Small intestine (tissue), 7 donors: ENCODE measurements around the gene SMCR8. TPM values are rescaled to one million over a fixed set of nuclear protein-coding genes. Genes with fewer than 3 reads are reported as not detected.
"Not testable (repeated sequence)": the region's sequence is repeated elsewhere in the genome, so short reads cannot be mapped to it uniquely, and the experiment has no call there.

Experiments used
- DNase-seq, 2 donors: peaks; one replicate each; pipeline versions ENCODE4 v3.0.0 to v3.0.0-alpha.2; 2013
- FAIRE-seq: peaks from 2 replicates; lab custom pipeline; 2012; peaks lifted over from hg19 to GRCh38; lab: Jason Lieb, UNC
- H3K27ac ChIP-seq, 3 donors: one replicate each; pipeline ENCODE4 v1.5.1; 2013; ENCODE audit warnings: low read length in 2 of 3, mild to moderate bottlenecking in 2 of 3, control low read depth in 1 of 3, inconsistent platforms in 1 of 3, low read depth in 1 of 3, moderate library complexity in 1 of 3
- H3K27me3 ChIP-seq, 3 donors: one replicate each; pipeline ENCODE4 v1.6.1; 2013; ENCODE audit warnings: low read length in 3 of 3, inconsistent platforms in 1 of 3; ENCODE audit not compliant: control insufficient read depth in 3 of 3, insufficient read depth in 3 of 3
- H3K36me3 ChIP-seq, 3 donors: one replicate each; pipeline ENCODE4 v1.6.1; 2013; ENCODE audit warnings: low read length in 3 of 3, inconsistent platforms in 1 of 3, low read depth in 1 of 3, mild to moderate bottlenecking in 1 of 3, moderate library complexity in 1 of 3; ENCODE audit not compliant: control insufficient read depth in 3 of 3, insufficient read depth in 2 of 3
- H3K4me1 ChIP-seq, 3 donors: one replicate each; pipeline ENCODE4 v1.6.1; 2013; ENCODE audit warnings: low read length in 2 of 3, inconsistent platforms in 1 of 3, low read depth in 1 of 3, mild to moderate bottlenecking in 1 of 3, moderate library complexity in 1 of 3; ENCODE audit not compliant: control insufficient read depth in 3 of 3, insufficient read depth in 2 of 3
- H3K4me3 ChIP-seq, 3 donors: one replicate each; pipeline ENCODE4 v1.5.1; 2013; ENCODE audit warnings: low read length in 3 of 3, control low read depth in 1 of 3, inconsistent platforms in 1 of 3, low read depth in 1 of 3, mild to moderate bottlenecking in 1 of 3, moderate library complexity in 1 of 3
- H3K9me3 ChIP-seq, 2 donors: one replicate each; pipeline ENCODE4 v1.6.1; 2013; ENCODE audit warnings: low read depth in 1 of 2, low read length in 1 of 2; ENCODE audit not compliant: control insufficient read depth in 2 of 2, insufficient read depth in 1 of 2
- WGBS, 3 donors: extraction: QIAGEN DNeasy Blood & Tissue Kit; methylation state at CpG; one replicate each; pipeline ENCODE4 v1.1.7; 2013; 5-methylcytosine and 5-hydroxymethylcytosine counted together
- polyA plus RNA-seq, 4 donors: library from polyadenylated mRNA; stranded (reverse) in 3 of 4; unstranded in 1 of 4; fragments of 200-250 nt in 3 of 4; fragments of 120-200 nt in 1 of 4; gene quantifications; one replicate each; pipeline versions ENCODE4 v1.2.1 to v1.2.3, GENCODE V29; 2013
- donor health status: healthy with polysubstance abuse.
- donor health status: control.
- donor health status: control.
- donor health status: Bipolar disorder and iron deficiency.
- donor health status: healthy.

SMCR8 gene
- polyA plus RNA-seq, 4 donors: 3.4 to 20.4 (median 6.6) TPM

- 91 to 100% (median 98%) methylated on average over 4 of the region's 4 CpGs for WGBS, 3 donors
- DNase-seq: no peak
- no peaks in the 10 kb centered on the region for H3K9me3 ChIP-seq
- no peaks in the 10 kb centered on the region for H3K27me3 ChIP-seq
- peaks cover 32 to 81% (median 35%) of the 10 kb centered on the region in 3 donors for H3K36me3 ChIP-seq
- no peak overlapping the region for H3K4me3 ChIP-seq
- no peak overlapping the region for H3K27ac ChIP-seq
- no peaks in the 10 kb centered on the region for H3K4me1 ChIP-seq
- no peak for FAIRE-seq
Observed at GRCh38 chr17:18280249-18280648, 34.8 kb upstream of the SMCR8 start.

- no peak overlapping the region for H3K27ac ChIP-seq
- H3K27me3 ChIP-seq: no peaks in the 10 kb centered on the region
- no peaks in the 10 kb centered on the region for H3K9me3 ChIP-seq
- 59 to 70% (median 59%) methylated on average over 5 of the region's 5 CpGs for WGBS, 3 donors
- no peak for FAIRE-seq
- no peaks in the 10 kb centered on the region for H3K4me1 ChIP-seq
- H3K36me3 ChIP-seq: peaks cover 34 to 81% (median 37%) of the 10 kb centered on the region in 3 donors
- no peak for DNase-seq
- H3K4me3 ChIP-seq: no peak overlapping the region
Observed at GRCh38 chr17:18280766-18281371, 34.2 kb upstream of the SMCR8 start.

- Histone ChIP-seq H3K36me3 (peaks cover 34 to 77% (median 34%) of the 10 kb centered on the region in 3 donors), H3K9me3 (no peaks in the 10 kb centered on the region), H3K4me3 (no peak overlapping the region), H3K27me3 (no peaks in the 10 kb centered on the region), H3K27ac (no peak overlapping the region), H3K4me1 (no peaks in the 10 kb centered on the region)
- DNase-seq (no peak), FAIRE-seq (no peak)
- 94 to 96% (median 96%) methylated on average over 6 of the region's 6 CpGs for WGBS, 3 donors
Observed at GRCh38 chr17:18281788-18282187, 33.3 kb upstream of the SMCR8 start.

- no peak for DNase-seq
- H3K27ac ChIP-seq: no peak overlapping the region
- H3K4me1 ChIP-seq: no peaks in the 10 kb centered on the region
- 96 to 98% (median 97%) methylated on average over 11 of the region's 11 CpGs for WGBS, 3 donors
- no peaks in the 10 kb centered on the region for H3K9me3 ChIP-seq
- no peaks in the 10 kb centered on the region for H3K27me3 ChIP-seq
- peaks cover 27 to 74% (median 30%) of the 10 kb centered on the region in 3 donors for H3K36me3 ChIP-seq
- FAIRE-seq: no peak
- no peak overlapping the region for H3K4me3 ChIP-seq
Observed at GRCh38 chr17:18285296-18285695, 29.8 kb upstream of the SMCR8 start.

GRCh38 chr17:18291718-18292540 is 23.2 kb upstream of the SMCR8 start:
- 94 to 95% (median 94%) methylated on average over 15 of the region's 15 CpGs for WGBS, 3 donors
- no peak for FAIRE-seq

GRCh38 chr17:18298061-18298460 is 17.0 kb upstream of the SMCR8 start:
- WGBS, 3 donors: 93 to 94% methylated on average over 6 to 30 of the region's 30 CpGs; no CpG with 5 or more reads in 1 of the 3 donors
- FAIRE-seq, H3K27ac ChIP-seq, H3K27me3 ChIP-seq, H3K9me3 ChIP-seq, DNase-seq, H3K4me1 ChIP-seq, H3K4me3 ChIP-seq: not testable (repeated sequence)
- peaks cover 11 to 53% (median 17%) of the 10 kb centered on the region in 3 donors for H3K36me3 ChIP-seq

More at GRCh38 chr17:18291718-18292540, 23.2 kb upstream of the SMCR8 start:
- H3K4me3 ChIP-seq: no peak overlapping the region
- H3K27ac ChIP-seq: no peak overlapping the region
- H3K9me3 ChIP-seq: no peaks in the 10 kb centered on the region
- H3K4me1 ChIP-seq: no peaks in the 10 kb centered on the region
- no peaks in the 10 kb centered on the region for H3K27me3 ChIP-seq
- DNase-seq: no peak
- peaks cover 17 to 78% (median 21%) of the 10 kb centered on the region in 3 donors for H3K36me3 ChIP-seq

- Histone ChIP-seq H3K9me3 (no peaks in the 10 kb centered on the region), H3K27me3 (no peaks in the 10 kb centered on the region), H3K27ac (no peak overlapping the region), H3K4me1 (no peaks in the 10 kb centered on the region), H3K36me3 (peaks cover 10 to 49% (median 21%) of the 10 kb centered on the region in 3 donors), H3K4me3 (no peak overlapping the region)
- FAIRE-seq (no peak), DNase-seq (no peak)
- whole genome bisulfite sequencing, 3 donors: 79 to 87% (median 82%) methylated on average over 8 of the region's 8 CpGs
Observed at GRCh38 chr17:18300725-18301480, 14.2 kb upstream of the SMCR8 start.

- not testable (repeated sequence) for FAIRE-seq, H3K27ac ChIP-seq, H3K27me3 ChIP-seq, DNase-seq, H3K4me3 ChIP-seq, H3K4me1 ChIP-seq, H3K9me3 ChIP-seq
- 82 to 90% (median 90%) methylated on average over 13 of the region's 13 CpGs for WGBS, 3 donors
- peaks cover 16 to 55% (median 29%) of the 10 kb centered on the region in 3 donors for H3K36me3 ChIP-seq
Observed at GRCh38 chr17:18303206-18303605, 11.9 kb upstream of the SMCR8 start.
